ENCODE results near the gene MXI1.

Gene MXI1

GRCh38 chr10:110274072-110274627, 66.7 kb downstream of the MXI1 start:
- DNase-seq (ENCODE audit: low read depth, low spot score): no peak

GRCh38 chr10:110274647-110275046, 67.2 kb downstream of the MXI1 start:
- DNase-seq (ENCODE audit: low read depth, low spot score): no peak

- DNase-seq (ENCODE audit: low read depth, low spot score): no peak
These were observed 67.8 kb downstream of the MXI1 start for GRCh38 chr10:110275128-110275729.

DNA sequence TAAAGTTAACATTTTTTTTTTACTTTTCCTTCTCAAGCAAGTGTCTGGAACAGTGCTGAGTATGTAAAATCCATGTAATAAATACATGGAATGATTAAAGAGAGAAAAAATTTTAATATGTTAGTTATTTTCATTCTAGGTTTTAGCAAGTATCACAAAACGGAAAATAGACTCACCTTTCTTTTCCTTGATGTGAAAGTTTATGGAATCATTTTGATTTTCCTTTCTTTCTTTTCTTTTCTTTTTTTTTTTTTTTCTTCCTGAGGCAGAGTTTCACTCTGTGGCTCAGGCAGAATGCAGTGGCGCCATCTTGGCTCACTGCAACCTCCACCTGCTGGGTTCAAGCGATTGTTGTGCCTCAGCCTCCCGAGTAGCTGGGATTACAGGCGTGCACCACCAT, 69.2 kb downstream of the MXI1 start:
- no peak for DNase-seq (ENCODE audit: low read depth, low spot score)

DNA sequence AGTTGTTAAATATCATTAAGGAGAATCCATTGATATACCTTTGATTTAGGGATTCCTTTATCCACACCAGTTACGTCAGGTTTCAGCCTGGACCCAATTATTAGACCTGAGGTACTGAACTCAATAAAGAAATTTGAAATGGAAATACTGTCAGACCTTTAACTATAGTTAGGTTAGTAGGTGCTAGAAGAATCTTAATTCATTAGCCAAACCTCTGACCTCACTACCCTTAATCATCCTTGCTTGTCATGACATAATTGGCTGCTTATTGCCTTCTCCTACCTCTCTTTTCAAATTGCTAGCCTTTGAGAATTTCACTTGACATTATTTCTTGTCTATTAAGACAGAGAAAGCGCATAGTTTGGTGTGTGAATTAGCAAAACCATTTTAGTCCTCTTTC, 70.2 kb downstream of the MXI1 start:
- DNase-seq (ENCODE audit: low read depth, low spot score): no peak

DNA sequence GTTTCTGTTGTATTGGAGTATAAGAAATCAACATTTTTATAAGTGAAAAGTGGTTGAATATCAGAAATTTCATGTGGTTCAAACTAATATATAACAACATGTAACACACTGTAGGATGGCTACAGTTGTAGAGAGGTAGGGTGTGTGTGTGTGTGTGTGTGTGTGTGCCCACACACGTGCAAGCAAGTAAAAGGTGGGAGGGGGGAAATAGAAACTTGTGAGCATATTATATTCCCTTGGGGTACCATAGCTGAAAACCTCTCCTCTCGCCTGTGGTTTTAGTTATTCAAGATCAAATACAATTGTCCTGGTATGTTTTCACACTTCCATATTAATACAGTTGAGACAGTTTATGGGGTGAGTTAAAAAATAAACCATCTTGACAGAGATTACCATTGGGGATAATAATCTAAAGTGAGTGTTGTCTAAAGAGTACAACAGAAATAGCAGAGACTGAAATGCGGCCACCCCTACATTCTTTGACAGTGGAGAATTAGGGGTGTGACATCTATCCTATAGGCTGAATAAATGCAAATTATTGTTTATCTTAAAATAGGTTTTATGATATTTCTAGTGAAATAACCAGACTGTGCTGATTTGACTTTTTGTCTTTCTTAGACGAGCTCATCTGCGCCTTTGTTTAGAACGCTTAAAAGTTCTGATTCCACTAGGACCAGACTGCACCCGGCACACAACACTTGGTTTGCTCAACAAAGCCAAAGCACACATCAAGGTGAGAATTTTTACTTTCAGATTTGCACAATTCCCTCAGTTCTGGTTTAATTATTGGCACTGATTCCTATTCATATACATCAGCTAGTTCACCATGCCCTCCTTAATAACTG, 71.4 kb downstream of the MXI1 start:
- no peak for DNase-seq (ENCODE audit: low read depth, low spot score)

GRCh38 chr10:110279407-110279986, 72.1 kb downstream of the MXI1 start:
- peak; percentile 15 for DNase-seq (ENCODE audit: low read depth, low spot score)

DNA sequence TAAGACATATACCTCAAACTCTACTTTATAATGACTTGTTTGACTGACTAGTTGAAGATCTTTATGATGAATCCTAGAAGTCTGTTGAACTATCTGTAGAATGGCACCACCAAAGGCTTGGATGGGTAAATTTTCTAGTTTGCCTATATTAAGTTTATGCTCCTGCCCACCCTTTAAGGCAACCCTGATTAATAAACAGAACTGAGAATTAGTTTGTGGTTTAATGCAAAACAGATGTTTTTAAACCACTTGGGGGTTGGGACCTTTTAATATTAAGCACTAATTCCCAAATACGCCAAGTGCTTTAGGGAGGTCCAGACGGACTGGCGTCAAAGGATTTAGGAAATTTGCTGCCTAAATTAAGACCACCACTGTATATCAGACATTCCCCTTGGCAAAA, 76.9 kb downstream of the MXI1 start:
- DNase-seq (ENCODE audit: low read depth, low spot score): no peak

DNA sequence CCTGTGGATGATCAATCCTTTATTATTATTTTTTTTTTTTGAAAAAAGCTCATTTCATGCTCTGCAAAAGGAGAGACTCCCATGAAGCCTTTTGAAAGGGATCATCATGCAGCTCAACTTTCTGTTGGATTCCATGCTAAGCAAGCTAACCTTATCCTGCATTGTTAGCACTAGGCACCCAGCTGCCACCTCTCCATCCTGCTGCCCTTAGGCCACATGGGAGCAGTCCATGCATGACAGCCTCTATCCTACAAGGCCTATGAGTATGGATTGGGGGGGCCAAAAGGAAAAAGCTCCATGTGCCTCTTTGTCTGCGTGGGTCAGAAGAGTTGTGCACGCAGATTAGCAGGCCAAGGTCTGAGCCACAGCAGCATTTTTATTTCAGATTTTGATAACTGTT, 78.1 kb downstream of the MXI1 start:
- no peak for DNase-seq (ENCODE audit: low read depth, low spot score)

- no peak for DNase-seq (ENCODE audit: low read depth, low spot score)
These were observed 79.4 kb downstream of the MXI1 start for GRCh38 chr10:110286841-110287240.

- DNase-seq (ENCODE audit: low read depth, low spot score): no peak
These were observed 89.6 kb downstream of the MXI1 start for GRCh38 chr10:110296966-110297365.

GRCh38 chr10:110300486-110300986, 93.1 kb downstream of the MXI1 start:
- DNase-seq (ENCODE audit: low read depth, low spot score): no peak

DNA sequence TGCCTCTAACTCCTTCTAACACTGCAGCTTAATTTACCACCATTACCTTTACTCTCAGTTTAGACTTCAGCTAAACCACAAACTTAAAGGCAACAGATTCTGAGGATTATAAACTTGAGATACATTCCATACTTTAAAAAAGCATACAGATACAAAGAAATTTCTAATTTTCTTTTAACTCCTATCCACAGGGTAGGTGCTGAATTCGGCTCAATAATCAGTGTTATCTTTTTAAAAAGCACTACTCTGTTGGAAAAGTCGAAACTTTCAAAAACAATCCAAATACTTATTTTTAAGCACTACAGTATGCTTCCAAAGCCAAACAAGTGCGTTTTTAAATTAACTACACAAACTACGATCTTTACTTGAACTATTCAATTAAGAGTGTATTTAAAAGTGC, 96.3 kb downstream of the MXI1 start:
- DNase-seq (ENCODE audit: low read depth, low spot score): no peak

DNA sequence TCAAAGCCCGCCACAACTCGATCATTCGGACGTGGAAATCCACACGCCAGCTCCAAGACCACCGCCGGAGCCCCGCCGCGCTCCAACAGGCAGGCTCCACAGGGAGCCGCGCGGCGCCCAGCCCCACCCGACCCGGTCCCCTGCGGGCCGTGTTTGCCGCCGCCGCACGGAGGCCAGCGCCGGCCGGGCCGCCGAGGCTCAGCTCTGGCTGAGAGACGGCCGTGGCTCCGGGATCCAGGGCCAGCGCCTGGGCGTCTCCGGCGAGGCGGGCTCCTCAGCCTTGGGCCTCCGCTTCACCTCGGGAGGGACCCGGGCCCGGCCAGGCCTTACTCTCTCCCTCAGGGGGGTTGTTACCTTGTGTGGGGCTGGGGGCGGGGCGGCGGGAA, 97.0 kb downstream of the MXI1 start:
- DNase-seq (ENCODE audit: low read depth, low spot score): no peak

DNA sequence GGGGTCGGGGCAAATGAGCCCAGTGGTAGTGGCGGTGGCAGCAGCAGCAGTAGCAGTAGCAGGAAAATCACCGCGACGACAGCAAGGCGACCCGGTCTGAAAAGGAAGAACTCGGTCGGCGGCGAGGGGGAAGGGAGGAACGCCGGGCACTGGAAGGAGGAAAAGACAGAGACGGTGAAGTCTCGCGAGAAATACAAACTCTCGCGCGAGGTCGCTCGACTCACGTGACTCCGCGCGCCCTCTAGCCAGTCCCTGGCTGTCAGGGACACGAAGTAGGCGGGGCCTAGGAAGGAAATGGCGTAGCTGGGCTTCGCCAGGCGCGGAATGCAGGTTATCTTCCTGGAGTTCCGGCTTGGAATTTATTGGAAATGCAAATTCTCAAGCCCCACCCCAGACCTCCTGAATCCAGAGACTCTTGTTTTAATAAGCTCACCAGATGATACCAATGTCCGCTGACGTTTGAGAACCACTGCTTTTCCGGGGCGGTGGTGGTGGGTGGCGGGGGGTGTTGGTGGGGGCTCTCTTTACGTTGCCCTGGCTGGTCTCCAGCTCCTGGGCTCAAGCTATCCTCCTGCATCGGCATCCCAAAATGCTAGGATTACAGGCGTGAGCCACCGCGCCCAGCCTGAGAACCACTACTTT, 97.5 kb downstream of the MXI1 start, which contains the start of gene SMNDC1:
TSS of gene SMNDC1 (minus strand) at position 141 of the 642 bp plus-strand sequence. CDS start 1,333 bp downstream, outside the sequence.
- DNase-seq (ENCODE audit: low read depth, low spot score): peak; percentile 94

- peak; percentile 35 for DNase-seq (ENCODE audit: low read depth, low spot score)
These were observed 98.5 kb downstream of the MXI1 start for GRCh38 chr10:110305767-110306451.

GRCh38 chr10:110306452-110306768, 99.0 kb downstream of the MXI1 start:
- DNase-seq (ENCODE audit: low read depth, low spot score): no peak

DNA sequence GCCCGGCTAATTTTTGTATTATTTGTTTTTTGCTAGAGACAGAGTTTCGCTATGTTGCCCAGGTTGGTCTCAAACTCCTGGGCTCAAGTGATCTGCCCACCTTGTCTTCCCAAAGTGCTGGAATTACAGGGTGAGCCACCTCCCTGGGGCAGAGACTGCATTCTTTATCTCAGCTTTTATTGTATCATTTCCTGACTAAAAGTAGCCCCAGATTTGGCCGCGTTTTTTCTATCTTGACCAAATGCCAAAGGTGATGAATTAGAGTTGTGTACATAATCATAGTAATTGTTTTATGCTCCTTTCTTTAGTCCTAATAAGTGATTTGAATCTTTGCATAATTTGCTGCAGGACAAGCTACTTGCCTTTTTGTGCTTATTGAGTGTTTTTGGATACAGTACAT, 100.4 kb downstream of the MXI1 start:
- DNase-seq (ENCODE audit: low read depth, low spot score): no peak

GRCh38 chr10:110310741-110311140, 103.3 kb downstream of the MXI1 start:
- DNase-seq (ENCODE audit: low read depth, low spot score): no peak

DNA sequence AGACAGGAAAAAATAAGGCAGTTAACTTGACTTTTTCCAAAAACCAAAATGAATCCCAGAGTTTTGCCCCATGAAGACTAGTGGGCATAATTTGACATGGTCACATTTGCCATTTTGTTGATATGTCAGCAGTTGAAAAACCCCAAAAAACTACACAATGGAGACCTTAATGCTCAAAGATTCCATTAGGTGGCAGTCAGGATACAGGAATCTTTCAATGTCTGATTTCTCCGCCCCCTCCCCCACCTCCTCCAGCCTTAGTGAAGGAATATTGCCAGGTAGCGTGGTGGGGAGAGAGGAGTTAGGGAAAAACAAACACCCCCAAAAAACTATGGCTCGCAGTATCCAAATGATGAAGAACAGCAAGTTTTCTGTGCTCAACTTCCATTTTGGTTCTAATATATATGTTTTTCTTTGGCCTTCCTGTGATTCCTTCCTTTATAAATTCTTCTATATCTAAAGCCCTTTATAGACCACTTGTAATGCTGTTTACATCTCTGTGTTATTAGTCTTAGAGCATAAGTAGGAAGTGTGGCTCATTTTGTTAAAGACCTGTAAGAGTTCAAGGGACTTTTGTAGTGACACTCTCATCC, 104.0 kb downstream of the MXI1 start:
- DNase-seq (ENCODE audit: low read depth, low spot score): no peak

DNA sequence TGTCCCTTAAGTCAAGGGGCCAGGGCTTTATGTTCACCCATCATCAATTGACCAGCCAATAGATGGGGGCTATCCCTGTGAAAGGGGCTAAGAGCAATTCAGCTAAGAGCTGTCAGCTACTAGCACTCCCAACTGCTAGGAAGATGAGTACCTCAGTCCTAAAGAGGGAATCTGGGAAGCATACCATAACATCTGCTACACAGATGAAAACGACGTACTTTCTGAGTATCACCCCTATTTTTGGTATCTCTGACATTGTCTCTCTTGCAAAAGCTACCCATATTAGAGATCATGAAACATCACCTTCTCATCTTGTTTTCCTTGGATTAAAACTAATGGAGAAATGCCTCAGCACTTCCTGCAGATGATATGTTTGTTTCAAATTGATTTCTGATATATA, 104.8 kb downstream of the MXI1 start:
- DNase-seq (ENCODE audit: low read depth, low spot score): no peak

Data from iPS DF 19.7 (cell line).